ENCODE results near the gene UNK. TPM values are rescaled to one million over a fixed set of nuclear protein-coding genes. Genes with fewer than 3 reads are reported as not detected.

Gene UNK
- total RNA-seq, 1 experiment from 2014 or later, result 35.4 TPM

GRCh38 chr17:75843577-75844529 lies 59.2 kb downstream of the UNK start, which contains the start of gene UNC13D:
TSS of gene UNC13D (minus strand) at chr17:75844404. CDS start at chr17:75844337, 67 bp downstream.
- Mint-ChIP-seq H3K36me3 (peaks cover 22% of the 10 kb centered on the region), H3K4me1 (peaks cover 21% of the 10 kb centered on the region), H3K9me3 (no peaks in the 10 kb centered on the region), H3K4me3 (no peak within 1 kb of the TSS), H3K27ac (peak within 1 kb of the TSS; percentile 90; the same call in 1 of the 2 replicates), H3K27me3 (ENCODE audit: low read depth) (no peaks in the 10 kb centered on the region)
- ATAC-seq (no peak), DNase-seq (ENCODE audit: low spot score) (no peak)
- CTCF ChIA-PET, result interaction anchor here (0.6 to 8.8 kb wide), 9 partner anchors 9 to 436 kb away, joined by 4 to 180 read pairs (median 13); partner anchors contain the start of genes GALK1 and WBP2
- POLR2A ChIA-PET, result interaction anchor here (1.1 to 1.2 kb wide), 2 partner anchors 16 to 60 kb away, joined by 3 to 4 read pairs; no protein-coding TSS in a partner anchor
- no peak for TF ChIP-seq IRF2 (CRISPR knock-in tag; IDR thresholded peaks at IDR 0.05; ENCODE audit: borderline replicate concordance, low read depth)

- TF ChIP-seq ZNF121 (CRISPR knock-in tag; IDR thresholded peaks at IDR 0.05) (0 out of 2 replicates have a peak, but pooled peaks have one; percentile 6), ATF1 (CRISPR knock-in tag; IDR thresholded peaks at IDR 0.05) (no peak), ATF3 (CRISPR knock-in tag; conservative IDR thresholded peaks at IDR 0.05) (no peak), JAZF1 (CRISPR knock-in tag; IDR thresholded peaks at IDR 0.05) (no peak)
- Mint-ChIP-seq H3K36me3 (peaks cover 24% of the 10 kb centered on the region), H3K9me3 (no peaks in the 10 kb centered on the region), H3K27me3 (ENCODE audit: low read depth) (no peaks in the 10 kb centered on the region), H3K27ac (no peak overlapping the region), H3K4me1 (peaks cover 21% of the 10 kb centered on the region), H3K4me3 (no peak overlapping the region)
- no peak for DNase-seq (ENCODE audit: low spot score)
- POLR2A ChIA-PET, result interaction anchor here (0.6 to 1.2 kb wide), 2 partner anchors 17 to 18 kb away, joined by 3 to 4 read pairs; no protein-coding TSS in a partner anchor
- CTCF ChIA-PET, result interaction anchor here (0.6 to 8.8 kb wide), 20 partner anchors 10 to 435 kb away, joined by 4 to 180 read pairs (median 6); partner anchors contain the start of genes GALK1, SMIM5, TRIM47 and WBP2
- no peak; the same call in 1 of the 2 replicates for ATAC-seq
Measured at GRCh38 chr17:75844530-75845057, 60.0 kb downstream of the UNK start.

- Mint-ChIP-seq H3K36me3 (peaks cover 27% of the 10 kb centered on the region), H3K27me3 (ENCODE audit: low read depth) (no peaks in the 10 kb centered on the region), H3K9me3 (no peaks in the 10 kb centered on the region), H3K4me1 (peaks cover 21% of the 10 kb centered on the region), H3K27ac (peak overlapping the region; percentile 90), H3K4me3 (no peak overlapping the region)
- peak; percentile 88 for DNase-seq (ENCODE audit: low spot score)
- ATAC-seq, result peak; percentile 90
- ChIA-PET CTCF (interaction anchor here (0.6 to 8.8 kb wide), 24 partner anchors 10 to 434 kb away, joined by 3 to 180 read pairs (median 6); partner anchors contain the start of genes ACOX1, GALK1, SMIM5 and TEN1), POLR2A (interaction anchor here (0.6 to 2.7 kb wide), 3 partner anchors 10 to 19 kb away, joined by 3 to 12 read pairs (median 4); partner anchors contain the start of gene WBP2)
- 0 out of 2 replicates have a peak, but pooled peaks have one; percentile 33 for TF ChIP-seq HMGXB4 (CRISPR knock-in tag; IDR thresholded peaks at IDR 0.05)
- TF ChIP-seq ATF1 (CRISPR knock-in tag; IDR thresholded peaks at IDR 0.05), result no peak
- no peak for TF ChIP-seq ATF2 (CRISPR knock-in tag; IDR thresholded peaks at IDR 0.05; ENCODE audit: borderline replicate concordance, low read depth)
- 0 out of 2 replicates have a peak, but pooled peaks have one; percentile 2 for TF ChIP-seq ETV6 (CRISPR knock-in tag; IDR thresholded peaks at IDR 0.05)
- TF ChIP-seq E2F4 (CRISPR knock-in tag; IDR thresholded peaks at IDR 0.05; ENCODE audit: borderline replicate concordance, low read depth), result no peak
- no peak for TF ChIP-seq ARID4B (CRISPR knock-in tag; IDR thresholded peaks at IDR 0.05; ENCODE audit: borderline replicate concordance)
- TF ChIP-seq ZNF263 (CRISPR knock-in tag; IDR thresholded peaks at IDR 0.05; ENCODE audit: low read depth), result peak; percentile 97
- TF ChIP-seq ZNF425 (CRISPR knock-in tag; conservative IDR thresholded peaks at IDR 0.05), result no peak
Measured at GRCh38 chr17:75845058-75845711, 60.6 kb downstream of the UNK start.

Measured in WTC11 (cell line).